EH (cell line): ENCODE data around the gene PISD.
"Not testable (repeated sequence)": the region's sequence is repeated elsewhere in the genome, so short reads cannot be mapped to it uniquely, and the experiment has no call there.

Source experiments
- DNase-seq: peaks from one replicate; pipeline ENCODE4 v3.0.0-alpha.2; 2015; ENCODE audit warnings: low read depth

The PISD gene

GRCh38 chr22:31661851-31662667 is at the start of gene PISD:
Gene PISD (minus strand): TSS chr22:31662215. CDS start chr22:31662208, 7 bp downstream.
- DNase-seq: peak; percentile 92

DNA sequence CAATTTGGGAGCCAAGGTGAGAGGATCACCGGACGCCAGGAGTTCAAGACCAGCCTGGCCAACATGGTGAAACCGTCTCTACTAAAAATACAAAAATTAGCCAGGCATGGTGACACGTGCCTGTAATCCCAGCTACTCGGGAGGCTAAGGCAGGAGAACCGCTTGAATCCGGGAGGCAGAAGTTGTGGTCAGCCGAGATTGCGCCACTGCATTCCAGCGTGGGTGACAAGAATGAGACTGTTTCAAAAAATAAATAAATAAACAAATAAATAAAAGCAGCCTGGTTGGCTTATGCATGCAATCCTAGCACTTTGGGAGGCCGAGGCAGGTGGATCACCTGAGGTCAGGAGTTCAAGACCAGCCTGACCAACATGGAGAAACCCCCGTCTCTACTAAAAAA is 49.2 kb upstream of the PISD start:
- peak; percentile 22 for DNase-seq

- no peak for DNase-seq
These were observed 45.5 kb upstream of the PISD start for GRCh38 chr22:31707519-31707918.

DNA sequence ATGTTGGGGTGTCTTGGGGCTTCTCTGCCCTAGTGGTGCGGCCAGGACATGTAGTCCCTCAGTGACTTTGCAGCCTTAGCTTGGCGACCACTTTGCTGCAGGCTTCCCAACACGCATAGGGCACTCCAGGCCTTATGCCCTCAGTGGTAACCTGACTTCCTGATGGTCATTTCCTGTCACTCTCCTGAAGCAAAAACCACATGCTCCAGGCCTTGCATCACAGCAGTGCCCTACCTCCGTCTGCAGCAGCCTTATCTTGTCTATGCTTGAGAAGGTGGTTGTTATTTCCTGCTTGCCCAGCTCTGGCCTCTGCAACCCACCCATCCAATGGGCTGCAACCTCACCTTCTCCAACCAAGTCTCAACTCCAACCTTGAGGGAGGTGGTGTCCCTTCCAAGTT is 33.4 kb upstream of the PISD start:
- no peak for DNase-seq

- DNase-seq: not testable (repeated sequence)
These were observed 32.0 kb upstream of the PISD start for GRCh38 chr22:31694046-31694445.

- DNase-seq: peak; percentile 64
These were observed 30.3 kb upstream of the PISD start for GRCh38 chr22:31692186-31692886.

DNA sequence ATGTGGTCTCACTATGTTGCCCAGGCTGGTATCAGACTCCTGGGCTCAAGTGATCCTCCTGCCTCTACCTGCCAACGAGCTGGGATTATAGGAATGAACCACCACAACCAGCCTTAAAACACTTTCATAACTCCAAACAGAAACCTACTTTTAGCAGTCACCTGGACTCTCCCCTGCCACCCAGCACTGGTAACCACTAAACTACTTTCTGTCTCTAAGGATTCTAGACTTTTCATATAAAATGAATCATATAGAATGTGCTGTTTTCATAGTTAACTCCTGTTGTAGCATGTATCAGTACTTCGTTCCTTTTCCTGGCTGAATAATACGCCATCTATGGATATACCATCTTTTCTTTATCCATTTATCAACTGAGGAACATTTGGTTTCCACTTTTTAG is 29.4 kb upstream of the PISD start:
- no peak for DNase-seq

DNA sequence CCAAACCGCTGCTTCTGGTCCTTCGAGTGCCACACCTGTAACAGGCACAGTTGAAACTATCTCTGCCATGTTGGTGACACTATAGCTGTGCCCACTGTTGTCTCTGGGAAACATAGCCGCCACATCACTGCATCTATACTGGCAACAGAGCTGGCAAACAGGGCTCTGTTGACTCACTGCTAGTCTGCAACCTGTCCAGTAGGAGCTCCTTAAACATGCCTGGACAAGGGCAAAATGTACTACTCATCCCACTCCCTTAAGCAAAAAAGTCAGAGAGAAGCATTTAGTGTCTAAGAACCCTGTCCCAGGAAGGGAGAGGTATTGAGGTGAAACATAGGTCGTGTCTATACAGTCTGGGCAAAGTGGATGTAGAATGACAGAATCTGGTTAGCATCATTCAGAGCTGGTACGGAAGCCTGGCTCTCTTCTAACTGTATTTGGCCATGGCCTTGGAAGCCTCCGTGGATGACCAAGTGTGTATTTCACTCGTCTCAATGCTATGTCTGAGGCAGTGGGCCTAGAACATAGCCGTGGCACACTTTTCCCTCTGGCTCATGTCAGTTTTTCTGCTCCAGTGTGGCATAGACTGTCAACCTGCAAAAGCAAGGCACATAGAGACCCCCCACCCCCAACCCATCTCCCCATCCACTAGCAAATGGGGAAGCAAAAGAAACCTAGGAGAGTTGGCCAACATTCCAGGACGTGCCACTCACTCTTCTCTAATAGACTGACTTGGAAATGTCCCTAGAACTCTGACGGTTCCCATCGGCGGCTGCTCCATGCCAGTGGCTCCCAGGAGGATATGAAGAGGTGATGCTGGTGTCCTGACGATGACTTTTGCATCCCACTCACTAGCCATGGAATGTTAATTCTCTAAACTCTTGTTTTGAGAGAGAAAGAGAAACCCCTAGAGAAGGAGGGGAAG is 21.4 kb upstream of the PISD start:
- DNase-seq: peak; percentile 14

GRCh38 chr22:31682751-31683150 is 20.7 kb upstream of the PISD start:
- no peak for DNase-seq

DNA sequence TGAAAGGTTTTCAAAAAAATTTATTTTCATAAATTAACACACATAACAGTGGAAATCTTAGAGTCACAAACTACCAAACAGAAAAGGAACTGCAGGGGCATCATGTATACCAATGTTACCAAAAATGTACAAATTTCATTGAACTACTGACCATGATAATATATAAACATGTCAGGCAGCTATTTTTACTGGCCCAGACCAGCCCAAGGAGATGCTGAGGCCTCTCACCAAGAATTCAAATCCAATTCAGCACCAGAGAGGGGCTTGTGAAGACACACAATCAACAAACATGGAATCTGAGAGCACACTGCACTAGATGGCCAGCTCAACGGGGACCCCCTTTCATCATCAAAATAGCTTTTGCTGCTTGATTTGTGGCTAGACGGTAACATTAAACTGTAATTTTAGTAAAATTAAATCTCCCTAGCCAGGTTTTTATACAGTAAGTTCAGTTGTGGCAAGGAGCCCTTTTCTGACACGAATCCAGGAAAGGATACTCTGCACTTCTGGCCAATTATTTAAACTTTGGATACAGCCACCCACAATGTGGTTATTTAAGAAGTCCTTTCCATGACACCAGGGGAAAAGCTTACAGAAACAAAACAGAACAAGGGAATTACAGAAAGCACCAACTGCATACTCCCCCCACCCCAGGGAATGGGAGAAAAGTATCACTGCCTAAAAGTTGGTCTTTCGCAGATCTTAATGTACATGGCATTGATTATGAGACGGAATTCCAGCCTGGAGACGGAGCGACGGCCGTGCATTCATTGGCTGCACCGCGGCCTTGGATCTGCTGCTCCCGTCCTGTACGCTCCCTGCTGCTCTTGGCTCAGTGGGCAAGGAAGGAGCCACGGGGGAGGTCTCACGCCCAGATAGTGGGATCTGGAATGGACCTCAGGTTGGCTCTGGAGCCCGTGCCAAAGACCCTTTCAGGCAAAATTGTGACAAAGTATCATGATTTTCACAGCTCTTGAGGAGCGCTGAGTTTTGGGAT is 19.6 kb upstream of the PISD start:
- peak; percentile 66 for DNase-seq

- DNase-seq: peak; percentile 85
These were observed 18.9 kb upstream of the PISD start for GRCh38 chr22:31680861-31681341.

GRCh38 chr22:31678748-31679147 is 16.7 kb upstream of the PISD start:
- no peak for DNase-seq

DNA sequence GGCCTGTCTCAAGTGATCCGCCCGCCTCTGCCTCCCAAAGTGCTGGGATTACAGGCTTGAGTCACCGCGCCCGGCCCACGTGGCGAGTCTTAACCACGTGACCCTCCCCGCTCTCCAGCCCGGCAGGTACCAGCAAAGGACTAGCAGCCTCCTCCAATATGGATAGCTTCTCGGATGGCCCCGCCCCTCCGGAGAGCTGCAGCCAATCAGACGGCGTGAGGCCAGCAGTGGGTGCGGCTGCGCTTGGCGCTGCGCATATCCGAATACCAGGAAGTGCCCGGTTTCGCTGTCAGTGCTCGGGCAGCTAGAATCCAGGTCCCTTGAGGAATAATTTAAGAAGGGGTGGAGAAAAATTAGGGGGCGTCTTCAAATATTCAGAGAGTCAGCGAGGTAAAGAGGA is 14.7 kb upstream of the PISD start:
- peak; percentile 80 for DNase-seq

GRCh38 chr22:31674219-31674618 is 12.2 kb upstream of the PISD start:
- not testable (repeated sequence) for DNase-seq

DNA sequence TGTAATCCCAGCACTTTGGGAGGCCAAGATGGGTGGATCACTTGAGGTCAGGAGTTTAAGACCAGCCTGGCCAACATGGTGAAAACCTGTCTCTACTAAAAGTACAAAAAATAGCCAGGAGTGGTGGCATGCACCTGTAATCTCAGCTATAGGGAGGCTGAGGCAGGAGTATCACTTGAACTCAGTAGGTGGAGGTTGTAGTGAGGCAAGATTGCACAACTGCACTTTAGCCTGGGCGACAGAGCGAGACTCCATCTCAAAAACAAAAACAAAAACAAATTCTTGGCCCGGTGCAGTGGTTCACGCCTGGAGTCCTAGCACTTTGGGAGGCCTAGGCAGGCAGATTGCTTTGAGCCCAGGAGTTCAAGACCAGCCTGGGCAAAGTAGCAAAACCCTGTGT is 6.8 kb upstream of the PISD start:
- not testable (repeated sequence) for DNase-seq

- DNase-seq: no peak
These were observed 638 bp upstream of the PISD start for GRCh38 chr22:31662668-31663037.

GRCh38 chr22:31660860-31661341 is 1.1 kb downstream of the PISD start:
- DNase-seq: peak; percentile 85

- peak; percentile 36 for DNase-seq
These were observed 2.8 kb downstream of the PISD start for GRCh38 chr22:31659246-31659645.

GRCh38 chr22:31654408-31654807 is 7.6 kb downstream of the PISD start:
- no peak for DNase-seq

DNA sequence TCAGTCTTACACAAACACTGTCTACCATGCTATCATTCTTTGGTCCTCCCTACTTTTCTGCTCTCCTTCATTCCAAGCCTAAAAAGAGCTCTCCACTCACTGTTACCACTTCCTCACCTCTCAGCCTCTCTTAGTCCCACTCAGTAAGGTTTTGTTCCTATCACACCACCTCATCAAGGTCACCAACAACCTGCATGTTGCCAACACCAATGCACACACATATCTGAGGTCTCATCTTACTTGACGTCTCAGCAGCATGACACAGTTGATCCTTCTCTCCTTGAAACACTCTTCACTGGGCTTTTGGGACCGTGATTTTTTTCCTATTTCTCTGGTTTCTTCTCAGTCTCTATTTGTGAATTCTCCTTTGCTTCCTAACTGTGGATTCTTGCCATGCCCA is 8.1 kb downstream of the PISD start:
- no peak for DNase-seq
